ENCODE data around the gene RPH3AL.

The RPH3AL gene

GRCh38 chr17:298791-299450 lies 53.7 kb downstream of the RPH3AL start:
- no peak for DNase-seq

- DNase-seq: no peak
Observed at GRCh38 chr17:297758-298157, 54.8 kb downstream of the RPH3AL start.

- no peak for DNase-seq
Observed at GRCh38 chr17:296906-297690, 55.5 kb downstream of the RPH3AL start.

GRCh38 chr17:296379-296778 lies 56.2 kb downstream of the RPH3AL start:
- DNase-seq: no peak

GRCh38 chr17:292531-293382 lies 59.9 kb downstream of the RPH3AL start:
- no peak for DNase-seq

- no peak for DNase-seq
Observed at GRCh38 chr17:292016-292415, 60.6 kb downstream of the RPH3AL start.

GRCh38 chr17:291587-291986 lies 61.0 kb downstream of the RPH3AL start:
- no peak for DNase-seq

GRCh38 chr17:290626-291025 lies 62.0 kb downstream of the RPH3AL start:
- DNase-seq: no peak

- no peak for DNase-seq
Observed at GRCh38 chr17:290121-290521, 62.5 kb downstream of the RPH3AL start.

GRCh38 chr17:289409-289808 lies 63.2 kb downstream of the RPH3AL start:
- no peak for DNase-seq

- no peak for DNase-seq
Observed at GRCh38 chr17:288802-289356, 63.7 kb downstream of the RPH3AL start.

- no peak for DNase-seq
Observed at GRCh38 chr17:286571-286970, 66.0 kb downstream of the RPH3AL start.

GRCh38 chr17:285751-286422 lies 66.7 kb downstream of the RPH3AL start:
- DNase-seq: no peak

GRCh38 chr17:284676-285355 lies 67.8 kb downstream of the RPH3AL start:
- no peak for DNase-seq

- no peak for DNase-seq
Observed at GRCh38 chr17:283911-284675, 68.5 kb downstream of the RPH3AL start.

- no peak for DNase-seq
Observed at GRCh38 chr17:282912-283882, 69.4 kb downstream of the RPH3AL start.

- DNase-seq: no peak
Observed at GRCh38 chr17:282000-282911, 70.4 kb downstream of the RPH3AL start.

- no peak for DNase-seq
Observed at GRCh38 chr17:281365-281999, 71.1 kb downstream of the RPH3AL start.

All from activated naive CD4-positive, alpha-beta T cell treated with Interleukin-2 at 50 U/mL for 16 hours (primary cell).